Duodenal mucosa (tissue), 2 donors: ENCODE results near the gene CREB1.

Experiments
- H3K27ac ChIP-seq: one replicate; pipeline ENCODE4 v1.7.0; 2013; ENCODE audit warnings: low read depth, low read length
- H3K27me3 ChIP-seq, 2 donors: one replicate each; pipeline ENCODE4 v1.7.0; 2013; ENCODE audit warnings: low read length in 2 of 2, control low read depth in 1 of 2; ENCODE audit not compliant: insufficient read depth in 2 of 2, control insufficient read depth in 1 of 2
- H3K36me3 ChIP-seq, 2 donors: one replicate each; pipeline ENCODE4 v1.7.0; 2013; ENCODE audit warnings: low read length in 2 of 2, control low read depth in 1 of 2; ENCODE audit not compliant: insufficient read depth in 2 of 2, control insufficient read depth in 1 of 2
- H3K4me1 ChIP-seq, 2 donors: one replicate each; pipeline ENCODE4 v1.7.0; 2013; ENCODE audit warnings: low read length in 2 of 2, control low read depth in 1 of 2; ENCODE audit not compliant: insufficient read depth in 2 of 2, control insufficient read depth in 1 of 2
- H3K4me3 ChIP-seq, 2 donors: one replicate each; pipeline ENCODE4 v1.7.0; 2013; ENCODE audit warnings: low read length in 2 of 2, low read depth in 1 of 2
- H3K9ac ChIP-seq, 2 donors: one replicate each; pipeline ENCODE4 v1.7.0; 2013; ENCODE audit warnings: low read length in 2 of 2, low read depth in 1 of 2
- H3K9me3 ChIP-seq, 2 donors: one replicate each; pipeline ENCODE4 v1.7.0; 2013; ENCODE audit warnings: low read length in 2 of 2, control low read depth in 1 of 2; ENCODE audit not compliant: control insufficient read depth in 1 of 2

Gene CREB1

GRCh38 chr2:207502577-207503198 is 27.1 kb upstream of the CREB1 start:
- no peak overlapping the region for H3K27ac ChIP-seq
- H3K9me3 ChIP-seq, result no peaks in the 10 kb centered on the region
- no peaks in the 10 kb centered on the region for H3K27me3 ChIP-seq
- peaks cover 0 to 3% of the 10 kb centered on the region in 2 donors for H3K4me1 ChIP-seq
- no peak overlapping the region for H3K4me3 ChIP-seq
- H3K9ac ChIP-seq, result no peak overlapping the region
- no peaks in the 10 kb centered on the region for H3K36me3 ChIP-seq

- Histone ChIP-seq H3K4me1 (peaks cover 0 to 3% of the 10 kb centered on the region in 2 donors), H3K36me3 (no peaks in the 10 kb centered on the region), H3K27me3 (no peaks in the 10 kb centered on the region), H3K4me3 (no peak overlapping the region), H3K9ac (no peak overlapping the region), H3K27ac (no peak overlapping the region), H3K9me3 (no peaks in the 10 kb centered on the region)
Observed at GRCh38 chr2:207503234-207503633, 26.5 kb upstream of the CREB1 start.

GRCh38 chr2:207504513-207505170 is 25.1 kb upstream of the CREB1 start:
- Histone ChIP-seq H3K27ac (no peak overlapping the region), H3K4me1 (peaks cover 0 to 3% of the 10 kb centered on the region in 2 donors), H3K9ac (no peak overlapping the region), H3K36me3 (no peaks in the 10 kb centered on the region), H3K27me3 (no peaks in the 10 kb centered on the region), H3K4me3 (no peak overlapping the region), H3K9me3 (no peaks in the 10 kb centered on the region)

- Histone ChIP-seq H3K9me3 (no peaks in the 10 kb centered on the region), H3K27me3 (no peaks in the 10 kb centered on the region), H3K4me1 (peaks cover 0 to 3% of the 10 kb centered on the region in 2 donors), H3K27ac (no peak overlapping the region), H3K4me3 (no peak overlapping the region), H3K9ac (no peak overlapping the region), H3K36me3 (no peaks in the 10 kb centered on the region)
Observed at GRCh38 chr2:207505171-207505570, 24.6 kb upstream of the CREB1 start.

- no peaks in the 10 kb centered on the region for H3K9me3 ChIP-seq
- peaks cover 0 to 3% of the 10 kb centered on the region in 2 donors for H3K4me1 ChIP-seq
- no peak overlapping the region for H3K27ac ChIP-seq
- no peak overlapping the region for H3K9ac ChIP-seq
- H3K4me3 ChIP-seq, result no peak overlapping the region
- no peaks in the 10 kb centered on the region for H3K36me3 ChIP-seq
- no peaks in the 10 kb centered on the region for H3K27me3 ChIP-seq
Observed at GRCh38 chr2:207505728-207506127, 24.0 kb upstream of the CREB1 start.

- Histone ChIP-seq H3K36me3 (no peaks in the 10 kb centered on the region), H3K9ac (no peak overlapping the region), H3K27ac (no peak overlapping the region), H3K9me3 (no peaks in the 10 kb centered on the region), H3K4me3 (no peak overlapping the region), H3K27me3 (no peaks in the 10 kb centered on the region), H3K4me1 (peaks cover 0 to 3% of the 10 kb centered on the region in 2 donors)
Observed at GRCh38 chr2:207506426-207506825, 23.3 kb upstream of the CREB1 start.

- no peaks in the 10 kb centered on the region for H3K27me3 ChIP-seq
- H3K36me3 ChIP-seq, result no peaks in the 10 kb centered on the region
- H3K4me1 ChIP-seq, result peaks cover 0 to 3% of the 10 kb centered on the region in 2 donors
- H3K9ac ChIP-seq, result no peak overlapping the region
- no peak overlapping the region for H3K4me3 ChIP-seq
- H3K27ac ChIP-seq, result no peak overlapping the region
- H3K9me3 ChIP-seq, result no peaks in the 10 kb centered on the region
Observed at GRCh38 chr2:207510148-207510547, 19.6 kb upstream of the CREB1 start.

GRCh38 chr2:207511851-207512250 is 17.9 kb upstream of the CREB1 start:
- Histone ChIP-seq H3K4me3 (no peak overlapping the region), H3K27ac (no peak overlapping the region)

GRCh38 chr2:207512356-207512755 is 17.4 kb upstream of the CREB1 start:
- Histone ChIP-seq H3K4me3 (no peak overlapping the region), H3K27ac (no peak overlapping the region), H3K9ac (no peak overlapping the region), H3K27me3 (no peaks in the 10 kb centered on the region), H3K36me3 (no peaks in the 10 kb centered on the region), H3K9me3 (no peaks in the 10 kb centered on the region), H3K4me1 (no peaks in the 10 kb centered on the region)

More at GRCh38 chr2:207511851-207512250, 17.9 kb upstream of the CREB1 start:
- H3K27me3 ChIP-seq, result no peaks in the 10 kb centered on the region
- H3K9ac ChIP-seq, result no peak overlapping the region
- H3K36me3 ChIP-seq, result no peaks in the 10 kb centered on the region
- no peaks in the 10 kb centered on the region for H3K4me1 ChIP-seq
- no peaks in the 10 kb centered on the region for H3K9me3 ChIP-seq

- H3K27ac ChIP-seq, result no peak overlapping the region
- no peak overlapping the region for H3K9ac ChIP-seq
Observed at GRCh38 chr2:207513551-207514257, 16.1 kb upstream of the CREB1 start.

More at GRCh38 chr2:207513551-207514257, 16.1 kb upstream of the CREB1 start:
- no peaks in the 10 kb centered on the region for H3K27me3 ChIP-seq
- H3K4me1 ChIP-seq, result no peaks in the 10 kb centered on the region
- no peaks in the 10 kb centered on the region for H3K36me3 ChIP-seq
- no peak overlapping the region for H3K4me3 ChIP-seq
- H3K9me3 ChIP-seq, result no peaks in the 10 kb centered on the region
